NCI-H2107 treated with DMSO at 0.1 percent for 48 hours (cell line): Measurements from ENCODE around the gene HACD1.

Source experiments
- DNase-seq: peaks from one replicate; lab custom pipeline; 2025; ENCODE audit not compliant: unreplicated experiment; lab: John Stamatoyannopoulos, UW

HACD1 gene, protein sequence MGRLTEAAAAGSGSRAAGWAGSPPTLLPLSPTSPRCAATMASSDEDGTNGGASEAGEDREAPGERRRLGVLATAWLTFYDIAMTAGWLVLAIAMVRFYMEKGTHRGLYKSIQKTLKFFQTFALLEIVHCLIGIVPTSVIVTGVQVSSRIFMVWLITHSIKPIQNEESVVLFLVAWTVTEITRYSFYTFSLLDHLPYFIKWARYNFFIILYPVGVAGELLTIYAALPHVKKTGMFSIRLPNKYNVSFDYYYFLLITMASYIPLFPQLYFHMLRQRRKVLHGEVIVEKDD

DNA sequence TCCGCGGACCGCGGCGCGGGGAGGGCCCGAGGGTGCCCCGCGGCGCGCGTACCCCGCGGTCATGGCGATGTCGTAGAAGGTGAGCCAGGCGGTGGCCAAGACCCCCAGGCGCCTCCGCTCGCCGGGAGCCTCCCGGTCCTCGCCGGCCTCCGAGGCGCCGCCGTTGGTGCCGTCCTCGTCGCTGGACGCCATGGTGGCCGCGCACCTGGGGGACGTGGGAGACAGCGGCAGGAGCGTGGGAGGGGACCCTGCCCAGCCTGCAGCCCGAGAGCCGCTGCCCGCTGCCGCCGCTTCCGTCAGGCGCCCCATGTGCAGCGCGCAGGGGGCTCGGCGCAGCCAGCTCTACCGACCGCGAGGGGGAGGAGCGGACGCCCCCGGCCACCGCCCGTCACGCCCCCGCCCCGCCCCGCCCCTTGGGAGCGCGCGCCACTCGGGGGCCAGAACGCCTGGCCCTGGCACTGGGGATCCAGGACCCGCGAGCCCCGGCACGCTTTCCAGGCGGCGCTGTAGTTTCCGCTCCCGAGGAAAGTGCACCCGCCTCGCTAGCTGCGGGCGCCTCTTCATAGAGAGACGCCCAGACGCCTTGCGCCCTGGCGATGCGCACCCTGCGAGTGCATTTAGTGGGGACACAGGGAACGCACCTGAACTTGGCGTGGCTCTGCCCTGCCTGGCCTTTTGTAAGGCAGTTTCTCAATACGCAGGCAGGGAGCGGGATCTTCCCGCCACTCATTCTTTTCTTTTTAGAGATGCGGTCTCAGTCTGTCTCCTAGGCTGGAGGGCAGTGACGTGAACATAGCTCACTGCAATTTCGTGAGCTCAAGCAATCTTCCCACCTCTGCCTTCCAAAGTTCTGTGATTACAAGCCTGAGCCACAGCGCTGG, at the start of gene HACD1:
TSS of gene HACD1 (minus strand) at position 344 of the 881 bp plus-strand sequence. CDS start at position 309, 35 bp downstream.
- no peak for DNase-seq

DNA sequence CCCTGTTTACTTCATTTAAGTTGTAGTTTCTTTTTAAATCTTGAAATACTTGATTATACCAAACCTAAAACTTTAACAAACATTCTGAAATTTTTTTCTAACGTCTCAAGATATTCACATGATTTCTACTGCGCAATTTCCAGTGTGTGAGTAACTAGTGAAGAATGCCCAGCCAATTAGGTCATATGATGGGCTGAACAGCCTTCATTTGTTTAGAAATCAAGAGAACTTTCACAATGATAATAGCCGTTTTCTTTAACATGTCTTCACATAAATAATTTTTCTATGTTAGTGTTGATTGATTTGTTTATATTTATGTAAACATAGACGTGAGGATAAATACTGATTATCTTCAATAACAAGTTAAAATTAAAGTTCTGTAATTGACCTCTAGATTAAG, 48.6 kb upstream of the HACD1 start:
- no peak for DNase-seq

DNA sequence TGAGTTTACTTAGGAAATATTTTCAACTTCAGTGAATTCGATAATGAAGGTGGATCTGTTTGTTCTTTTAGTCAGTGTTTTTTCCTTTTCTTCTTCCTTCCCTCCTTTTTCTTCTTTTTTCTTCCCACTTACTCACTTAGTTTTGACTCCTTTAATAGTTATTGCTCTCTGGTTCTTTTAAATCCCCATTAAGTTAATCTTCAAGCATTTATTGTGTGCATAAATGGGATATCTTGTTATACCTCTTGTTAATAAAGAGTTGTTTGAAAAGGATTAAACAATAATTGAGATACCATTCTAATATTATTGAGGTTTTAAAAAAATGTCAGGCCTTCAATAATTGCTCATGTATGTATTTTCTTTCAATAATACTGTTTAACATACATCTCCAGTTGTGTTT, 46.3 kb upstream of the HACD1 start:
- no peak for DNase-seq

DNA sequence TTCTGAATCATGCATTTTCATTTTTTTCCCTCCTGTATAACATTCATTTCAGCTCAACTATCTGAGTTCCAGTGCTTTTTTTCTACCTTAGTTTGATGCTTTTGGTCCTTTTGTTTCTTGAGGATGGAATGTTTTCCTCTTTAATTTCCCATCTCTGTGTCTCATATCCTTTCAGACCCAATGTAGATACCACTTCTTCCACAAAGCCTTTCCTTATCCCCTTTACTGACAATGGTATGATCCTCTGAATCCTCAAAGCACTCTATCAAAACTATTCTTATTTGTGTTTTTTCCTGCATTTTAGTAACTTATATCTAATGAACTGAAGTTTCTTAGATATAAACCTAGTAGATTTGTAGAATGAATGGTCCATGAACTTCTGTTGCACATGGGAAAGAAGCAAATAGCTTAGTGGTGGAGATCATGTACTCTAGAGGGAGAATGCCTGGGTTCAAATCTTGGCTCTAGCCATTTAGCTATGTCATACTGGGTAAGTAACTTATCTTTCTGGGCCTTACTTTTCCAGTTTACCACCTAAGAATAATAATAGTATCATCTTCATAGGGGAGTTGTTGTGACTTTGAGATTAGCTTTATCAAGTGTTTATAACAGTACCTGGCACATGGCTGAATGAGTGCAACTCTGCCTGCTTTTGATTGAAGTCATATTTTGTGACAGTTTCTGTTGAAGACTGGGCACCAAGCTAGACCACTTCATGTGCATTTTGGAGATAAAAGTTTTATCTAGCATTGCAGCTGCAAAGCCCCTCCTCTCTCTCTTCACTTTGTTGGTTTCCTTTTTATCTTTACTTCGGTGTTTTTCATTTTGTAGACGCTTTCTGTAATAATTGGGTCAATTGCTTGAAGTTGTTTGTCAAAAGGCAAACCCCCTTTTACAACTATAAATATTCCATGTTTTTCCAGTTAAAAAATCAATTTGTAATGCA, 45.3 kb upstream of the HACD1 start:
- DNase-seq = no peak

DNA sequence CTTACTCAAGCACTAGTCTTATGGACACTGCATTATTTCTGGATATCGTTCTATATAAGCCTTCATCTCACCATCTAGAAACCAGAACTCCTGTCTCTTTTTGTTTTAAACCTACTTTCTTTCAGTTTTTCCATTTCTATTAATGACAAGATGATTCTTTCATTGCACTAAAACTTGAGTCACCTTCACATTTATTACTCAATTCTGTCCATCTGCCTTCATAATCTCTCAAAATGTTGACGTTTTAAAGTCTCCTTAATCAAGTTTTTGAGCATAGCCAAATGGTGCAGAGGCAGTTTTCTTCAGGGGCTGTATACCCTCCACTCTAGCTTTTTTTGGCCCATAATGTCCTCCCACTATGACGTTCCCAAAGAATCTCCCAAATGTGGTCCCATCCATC, 44.3 kb upstream of the HACD1 start:
- DNase-seq = no peak

DNA sequence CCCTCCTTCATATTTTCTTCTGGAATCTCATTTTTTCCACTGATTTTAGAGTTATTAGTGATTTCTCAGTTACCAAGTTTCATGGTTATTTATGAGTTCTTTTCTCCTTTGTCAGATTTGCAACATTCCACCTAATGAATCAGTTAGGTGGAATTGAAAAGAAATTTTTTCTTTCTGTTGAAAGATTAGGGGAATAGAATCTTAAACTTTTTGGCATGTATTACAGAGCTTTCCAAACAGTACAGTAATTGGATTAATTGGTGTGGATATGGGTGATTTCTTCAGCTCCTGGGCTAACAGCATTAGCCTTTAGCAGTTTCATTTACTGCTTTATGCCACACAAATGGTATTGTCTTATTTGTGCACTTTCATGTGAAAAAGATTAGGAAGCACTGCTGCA, 43.7 kb upstream of the HACD1 start:
- DNase-seq = no peak

DNA sequence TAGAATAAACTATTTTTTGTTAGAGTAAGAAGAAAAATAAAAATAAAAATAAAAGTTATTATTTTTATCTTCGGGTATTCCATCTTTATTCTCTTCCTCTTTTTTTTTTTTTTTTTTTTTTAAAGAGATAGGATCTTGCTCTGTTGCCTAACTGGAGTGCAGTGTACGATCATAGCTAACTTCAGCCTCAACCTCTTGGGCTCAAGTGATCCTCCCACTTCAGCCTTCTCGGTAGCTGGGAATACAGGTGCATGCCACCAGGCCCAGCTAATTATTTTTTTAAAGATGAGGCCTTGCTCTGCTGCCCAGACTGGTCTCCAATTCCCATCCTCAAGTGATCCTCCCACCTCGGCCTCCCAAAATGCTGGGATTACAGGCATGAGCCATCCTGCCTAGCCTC, 42.2 kb upstream of the HACD1 start:
- no peak for DNase-seq

DNA sequence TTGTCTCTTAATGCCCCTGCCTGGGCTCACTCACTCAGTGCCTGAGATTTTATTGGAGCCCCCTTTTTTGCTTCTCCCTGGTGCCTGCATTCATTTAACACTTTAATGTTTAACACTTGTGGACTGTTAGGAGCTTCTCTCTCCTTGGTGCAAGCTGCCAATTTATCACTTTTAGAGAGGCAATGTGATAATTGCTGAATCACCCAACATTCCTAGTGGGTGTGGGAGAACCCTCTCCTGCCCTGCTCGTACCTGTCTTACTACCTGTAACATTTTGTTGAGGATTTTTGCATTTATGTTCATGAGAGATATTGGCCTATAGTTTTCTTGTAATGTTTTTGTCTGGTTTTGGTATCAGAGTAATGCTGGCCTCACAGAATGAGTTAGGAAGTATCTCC, 39.9 kb upstream of the HACD1 start:
- DNase-seq = no peak

DNA sequence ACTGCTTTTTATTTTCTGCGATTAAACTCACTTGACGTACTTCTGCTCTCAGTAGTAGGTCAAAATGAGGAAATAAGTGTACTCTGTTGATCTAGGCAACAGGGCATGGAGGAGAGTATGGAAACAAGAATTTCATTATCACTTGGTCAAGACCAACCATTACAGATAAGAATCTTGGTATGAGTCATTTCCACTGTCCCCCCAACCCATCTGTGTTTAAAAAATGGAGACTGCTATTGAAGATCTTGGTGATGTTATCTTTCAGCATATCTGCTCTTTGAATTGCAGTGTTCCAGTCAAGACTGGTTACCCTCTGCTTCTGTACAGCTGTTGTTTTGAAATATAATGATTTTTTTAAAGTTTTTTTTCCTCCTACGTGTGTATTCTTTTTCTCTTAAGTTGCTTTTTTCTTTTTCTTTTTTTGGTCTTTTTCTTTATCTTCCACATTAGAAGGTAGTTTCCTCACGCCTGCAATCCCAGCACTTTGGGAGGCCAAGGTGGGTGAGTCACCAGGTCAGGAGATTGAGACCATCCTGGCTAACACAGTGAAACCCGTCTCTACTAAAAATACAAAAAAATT, 38.5 kb upstream of the HACD1 start:
- no peak for DNase-seq

DNA sequence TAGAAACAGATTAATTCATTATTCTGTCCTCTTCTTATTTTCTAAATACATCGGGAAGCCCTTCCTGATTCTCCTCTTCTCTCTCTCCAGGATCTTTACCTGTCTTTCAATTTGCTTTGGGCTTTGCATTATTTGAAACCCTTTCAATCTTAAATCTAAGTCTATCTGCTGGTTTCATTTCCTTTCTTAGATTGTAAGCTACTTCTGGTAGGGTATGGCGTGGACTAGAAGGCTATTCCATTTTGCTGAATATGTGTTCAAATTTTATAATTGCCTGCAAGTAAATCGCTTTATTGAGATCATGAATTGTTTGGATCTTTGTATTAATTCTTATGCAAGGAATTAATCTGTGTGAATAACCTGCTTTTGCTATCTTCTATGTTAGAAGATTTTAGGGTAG, 37.8 kb upstream of the HACD1 start:
- no peak for DNase-seq

DNA sequence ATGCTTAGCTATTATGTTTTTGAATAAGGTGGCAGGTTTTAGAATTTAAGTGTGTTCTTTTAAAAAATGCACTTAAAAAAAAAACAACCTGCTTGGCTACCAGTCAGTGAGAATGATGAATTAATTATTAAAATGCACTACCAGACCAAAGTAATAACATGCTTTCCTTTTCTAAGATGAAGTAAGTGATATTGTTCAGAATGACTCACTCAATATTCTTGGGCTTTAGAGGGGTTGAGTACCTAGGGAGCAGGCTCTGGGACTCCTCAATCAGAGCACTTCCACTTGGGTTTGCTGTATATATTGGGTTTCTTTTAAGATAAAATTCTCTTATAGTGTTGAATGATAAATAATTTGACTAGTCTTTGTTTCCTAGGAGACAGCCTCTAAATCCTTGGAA, 35.4 kb upstream of the HACD1 start:
- DNase-seq = no peak

DNA sequence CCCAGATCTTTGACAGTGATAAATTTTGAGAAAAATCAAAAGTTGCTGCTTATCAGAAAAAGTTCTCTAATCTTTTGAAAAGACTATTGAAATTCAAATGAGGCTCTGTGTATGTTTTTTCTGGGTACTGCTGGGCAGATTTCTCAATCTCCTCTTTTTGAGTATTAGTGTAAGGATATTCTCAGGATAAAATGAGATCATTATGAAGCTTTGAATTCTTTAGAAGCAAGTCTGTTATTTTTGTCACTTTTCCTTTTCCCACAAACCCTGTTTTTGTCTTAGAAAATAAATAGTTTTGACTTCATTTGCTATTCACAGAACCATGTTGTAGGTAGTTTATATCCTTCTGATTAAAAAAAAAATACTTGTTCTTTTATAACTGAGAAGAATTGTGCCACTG, 34.7 kb upstream of the HACD1 start:
- DNase-seq = no peak

DNA sequence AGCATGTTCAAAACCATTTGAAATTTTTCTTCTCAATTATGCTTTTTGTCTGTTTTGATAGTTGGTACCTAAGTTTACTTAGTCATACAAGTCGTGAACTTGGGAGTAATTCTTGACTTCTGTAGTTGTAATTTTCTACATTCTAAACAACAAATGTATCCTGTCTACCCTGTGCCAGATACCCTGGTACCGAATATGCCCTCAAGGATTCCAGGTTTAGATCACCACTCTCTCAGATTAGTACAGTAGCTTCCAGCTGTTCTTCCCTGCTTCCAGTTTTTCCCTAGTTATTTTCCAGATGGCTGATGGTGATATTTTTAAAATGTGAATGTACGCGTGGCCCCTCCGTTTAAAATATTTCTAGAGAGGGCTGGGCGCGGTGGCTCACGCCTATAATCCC, 33.2 kb upstream of the HACD1 start:
- no peak for DNase-seq

DNA sequence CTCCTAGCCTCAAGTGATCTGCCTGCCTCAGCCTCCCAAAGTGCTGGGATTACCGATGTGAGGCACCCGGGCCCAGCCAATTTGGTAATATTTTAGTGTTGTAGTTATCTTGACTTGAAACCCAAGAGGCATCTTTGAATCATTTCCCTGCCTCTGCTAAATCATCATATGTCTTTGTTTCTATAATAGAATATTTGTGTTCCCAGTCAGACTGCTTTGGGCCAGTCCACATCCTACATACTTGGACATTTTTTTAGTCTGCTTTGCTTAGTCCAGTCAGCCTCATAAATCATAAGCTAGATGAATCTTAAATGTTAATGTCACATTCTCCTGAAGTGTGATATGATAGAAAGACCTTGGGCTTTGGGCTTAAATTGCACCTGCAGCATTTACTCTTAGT, 32.7 kb upstream of the HACD1 start:
- DNase-seq = no peak

DNA sequence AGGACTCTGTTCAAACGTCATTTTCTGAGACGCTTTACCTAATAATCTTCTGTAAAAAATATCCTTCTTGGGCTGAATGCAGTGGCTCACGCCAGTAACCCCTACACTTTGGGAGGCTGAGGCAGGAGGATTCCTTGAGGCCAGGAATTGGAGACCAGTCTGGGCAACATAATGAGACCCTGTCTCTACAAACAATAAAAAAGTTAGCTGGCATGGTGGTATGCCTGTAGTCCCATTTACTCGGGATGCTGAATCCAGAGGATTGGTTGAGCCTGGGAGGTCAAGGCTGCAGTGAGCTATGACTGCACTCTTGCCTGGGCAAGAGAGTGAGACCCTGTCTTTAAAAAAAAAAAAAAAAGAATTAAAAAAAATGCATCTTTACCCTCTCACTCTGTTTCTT, 31.9 kb upstream of the HACD1 start:
- DNase-seq = no peak

DNA sequence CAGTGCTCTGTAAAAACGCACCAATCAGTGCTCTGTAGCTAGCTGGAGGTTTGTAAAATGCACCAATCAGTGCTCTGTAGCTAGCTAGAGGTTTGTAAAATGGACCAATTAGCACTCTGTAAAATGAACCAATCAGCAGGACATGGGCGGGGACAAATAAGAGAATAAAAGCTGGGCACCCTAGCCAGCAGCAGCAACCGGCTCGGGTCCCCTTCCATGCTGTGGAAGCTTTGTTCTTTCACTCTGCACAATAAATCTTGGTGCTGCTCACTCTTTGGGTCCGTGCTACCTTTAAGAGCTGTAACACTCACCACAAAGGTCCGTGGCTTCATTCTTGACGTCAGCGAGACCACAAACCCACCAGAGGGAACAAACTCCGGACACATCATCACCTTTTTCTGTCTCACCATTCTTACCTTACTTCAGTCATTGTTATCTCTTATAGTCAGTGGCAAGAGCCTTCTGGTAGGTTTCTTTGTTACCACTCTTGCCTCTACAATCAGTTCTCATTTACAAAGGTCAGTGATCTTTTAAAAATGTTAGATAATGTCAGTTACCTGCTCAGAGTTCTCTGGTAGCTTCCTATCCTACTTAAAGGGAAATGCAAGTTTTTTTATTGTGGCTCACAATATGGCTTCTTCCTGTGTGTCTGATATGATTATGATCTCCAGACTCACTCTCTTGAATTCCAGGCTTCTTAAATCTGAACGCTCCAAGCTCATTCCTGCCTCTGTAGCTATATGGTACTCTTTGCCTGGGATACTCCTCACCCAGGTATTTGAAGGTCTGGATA, 31.3 kb upstream of the HACD1 start:
- DNase-seq = no peak

DNA sequence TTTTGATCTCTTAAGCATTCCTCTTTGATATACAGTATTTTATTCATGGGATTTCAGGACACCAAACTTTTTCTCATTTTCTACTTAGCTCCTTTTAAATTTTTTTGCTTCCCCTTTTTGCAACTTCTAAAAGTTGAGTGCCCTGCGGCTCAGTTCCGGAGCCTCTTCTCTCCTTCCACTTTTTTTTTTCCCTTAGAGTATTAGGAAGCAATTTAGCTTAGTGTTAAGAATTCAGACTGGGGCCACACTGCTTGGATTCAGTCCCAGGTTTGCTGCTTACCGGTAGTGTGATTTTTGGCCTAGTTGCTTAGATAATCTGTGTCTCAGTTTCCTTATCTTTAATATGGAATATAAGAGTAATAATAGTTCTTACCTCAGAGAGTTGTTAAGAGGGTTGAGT, 30.2 kb upstream of the HACD1 start:
- no peak for DNase-seq

DNA sequence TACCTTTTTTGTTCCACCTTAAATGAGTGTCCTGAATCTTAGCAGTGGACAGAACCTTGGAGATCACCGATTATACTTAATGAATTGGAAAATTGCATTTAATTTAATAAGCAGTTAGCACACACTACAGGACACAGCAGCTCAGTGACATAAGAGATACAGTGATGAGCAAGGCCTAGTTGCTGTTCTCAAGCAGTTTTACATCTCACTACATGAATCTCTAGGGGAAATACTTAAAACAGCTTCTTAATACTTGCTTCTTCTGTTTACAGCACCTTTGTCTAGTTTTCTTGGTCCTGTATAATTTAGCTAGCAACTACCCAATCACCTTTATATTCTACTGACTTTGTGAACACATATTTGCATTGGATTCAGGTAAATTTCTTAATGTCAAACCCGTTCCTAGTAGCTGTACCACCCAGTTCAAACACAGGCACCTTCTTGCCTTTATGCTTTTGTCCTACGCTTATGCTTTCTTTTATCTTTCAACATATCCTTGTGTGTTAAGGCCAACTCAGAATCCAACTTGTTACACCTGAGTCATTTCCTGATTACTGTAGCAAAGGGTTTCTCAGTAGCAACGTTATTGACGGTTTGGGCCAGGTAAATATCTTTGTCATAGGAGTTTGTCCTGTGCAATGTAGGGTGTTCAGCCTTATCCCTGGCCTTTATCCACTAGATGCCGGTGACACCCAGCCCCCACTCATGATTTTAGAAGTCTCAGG, 28.6 kb upstream of the HACD1 start:
- no peak for DNase-seq

DNA sequence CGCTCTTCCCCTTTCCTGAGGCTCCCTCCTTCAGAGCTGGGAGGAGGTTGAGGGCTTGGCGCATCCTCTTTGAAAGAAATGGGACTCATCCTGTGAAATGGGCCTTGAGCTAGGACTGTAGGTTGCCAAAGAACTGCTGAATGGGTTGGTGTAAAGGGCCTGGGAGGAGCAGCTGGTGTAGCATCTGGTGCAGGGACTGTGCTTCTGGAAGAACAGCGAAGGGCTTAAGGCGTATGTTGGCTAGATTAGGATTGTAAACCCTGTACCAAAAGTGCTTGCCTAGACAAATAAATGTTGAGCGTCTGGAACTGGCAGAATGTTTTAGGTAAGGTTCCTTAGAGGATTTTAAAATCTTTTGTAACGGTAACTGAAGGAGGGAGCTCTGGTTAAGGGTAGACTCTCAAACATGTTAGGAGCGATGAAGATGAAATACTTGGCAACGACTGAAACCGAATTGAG, 27.3 kb upstream of the HACD1 start:
- DNase-seq = no peak
